Kidney epithelial cell (primary cell): ENCODE results near the gene DNM1. TPM values are rescaled to one million over a fixed set of nuclear protein-coding genes. Genes with fewer than 3 reads are reported as not detected.

ENCODE experiments used
- DNase-seq: peaks from one replicate; pipeline ENCODE4 v3.0.0-alpha.2; 2010; ENCODE audit warnings: low read depth
- H3K27me3 ChIP-seq: 2 replicates; pipeline ENCODE4 v1.6.0; 2011; ENCODE audit warnings: low read length; ENCODE audit not compliant: control insufficient read depth, insufficient read depth
- H3K36me3 ChIP-seq: 2 replicates; pipeline ENCODE4 v1.5.1; 2011; ENCODE audit warnings: low read length; ENCODE audit not compliant: control insufficient read depth, insufficient read depth
- H3K4me3 ChIP-seq: 2 replicates; pipeline ENCODE4 v1.5.1; 2011; ENCODE audit warnings: low read depth, mild to moderate bottlenecking, control low read depth, low read length
- CTCF ChIP-seq: IDR thresholded peaks from 2 replicates; pipeline ENCODE4 v1.5.1; 2011; ENCODE audit warnings: mild to moderate bottlenecking, moderate library complexity, low read length, control low read depth, inconsistent platforms; ENCODE audit not compliant: insufficient read depth, poor library complexity, severe bottlenecking
- total RNA-seq: library from RNA; depleted of rRNA; stranded (reverse); fragments of >200 nt; gene quantifications from 2 replicates; pipeline ENCODE4 v1.2.3, GENCODE V29; 2015

Gene DNM1
- total RNA-seq, 1 donor from 2014 or later: 16.2 TPM

GRCh38 chr9:128271112-128271511 lies 67.9 kb downstream of the DNM1 start:
- no peak overlapping the region for H3K4me3 ChIP-seq
- peaks cover 1% of the 10 kb centered on the region for H3K36me3 ChIP-seq
- no peak for TF ChIP-seq CTCF
- no peaks in the 10 kb centered on the region for H3K27me3 ChIP-seq
- DNase-seq: no peak

GRCh38 chr9:128271512-128271911 lies 68.3 kb downstream of the DNM1 start:
- no peak overlapping the region for H3K4me3 ChIP-seq
- no peaks in the 10 kb centered on the region for H3K27me3 ChIP-seq
- no peak for DNase-seq
- H3K36me3 ChIP-seq: peaks cover 1% of the 10 kb centered on the region
- no peak for TF ChIP-seq CTCF

GRCh38 chr9:128274245-128274644 lies 71.1 kb downstream of the DNM1 start:
- H3K4me3 ChIP-seq: no peak overlapping the region
- peaks cover 1% of the 10 kb centered on the region for H3K36me3 ChIP-seq
- H3K27me3 ChIP-seq: no peaks in the 10 kb centered on the region
- no peak for TF ChIP-seq CTCF
- no peak for DNase-seq

GRCh38 chr9:128275198-128276007 lies 72.2 kb downstream of the DNM1 start, which contains the start of gene GOLGA2:
Gene GOLGA2, minus strand, starts transcription at chr9:128276007. Its CDS starts 31 bp downstream, at chr9:128275976.
- no peak for DNase-seq
- H3K36me3 ChIP-seq: peaks cover 1% of the 10 kb centered on the region

GRCh38 chr9:128276008-128276573 lies 72.9 kb downstream of the DNM1 start, which contains the start of gene SWI5:
Gene SWI5, plus strand, starts transcription at chr9:128276276.
- Histone ChIP-seq H3K36me3 (peaks cover 1% of the 10 kb centered on the region), H3K27me3 (no peaks in the 10 kb centered on the region), H3K4me3 (peak within 1 kb of the TSS; percentile 79)
- DNase-seq: peak; percentile 90
- no peak for TF ChIP-seq CTCF

More at GRCh38 chr9:128275198-128276007, 72.2 kb downstream of the DNM1 start, which contains the start of gene GOLGA2:
- TF ChIP-seq CTCF: no peak
- Histone ChIP-seq H3K4me3 (peak within 1 kb of the TSS; percentile 79), H3K27me3 (no peaks in the 10 kb centered on the region)
